A549 (cell line): ENCODE data around the gene DIP2C. TPM values are rescaled to one million over a fixed set of nuclear protein-coding genes. Genes with fewer than 3 reads are reported as not detected.
A peak's percentile ranks its signal among the peaks of the same experiment; 100 is the strongest.
"Not testable (repeated sequence)": the region's sequence is repeated elsewhere in the genome, so short reads cannot be mapped to it uniquely, and the experiment has no call there.

Source experiments
- ATAC-seq, 2 experiments: fragments of 200-7000 bp in 1 of 2; fragments of >200 bp in 1 of 2; cut with Nextera tagmentation in 1 of 2; cut with Tn5 transposase in 1 of 2; 3 replicates each; pipeline versions ENCODE4 v1.8.0 to v1.9.1; 2018 to 2020; ENCODE audit warnings: mild to moderate bottlenecking in 1 of 2, moderate library complexity in 1 of 2
- CTCF ChIA-PET: fragments of 300-600 bp; sonication (Branson Sonifier 250); formaldehyde crosslinking; extraction: SDS; loops from one replicate; lab custom pipeline; 2021; ENCODE audit warnings: antibody characterized with exemption, inconsistent platforms; lab: Yijun Ruan, JAX
- POLR2A ChIA-PET: fragments of 350-600 bp; formaldehyde crosslinking; extraction: SDS; loops from one replicate; lab custom pipeline; 2021; ENCODE audit warnings: antibody characterized with exemption, inconsistent platforms; lab: Yijun Ruan, JAX
- DNase-seq, 2 experiments: peaks; one replicate each; pipeline versions ENCODE4 v3.0.0 to v3.0.0-alpha.2; 2011 to 2016; ENCODE audit warnings: low read depth in 1 of 2, low spot score in 1 of 2
- FAIRE-seq: peaks from 2 replicates; lab custom pipeline; 2011; peaks lifted over from hg19 to GRCh38; lab: Jason Lieb, UNC
- H3K27ac ChIP-seq, 2 experiments: fragments of >200 bp; sonication (Bioruptor Twin); formaldehyde crosslinking; 3 replicates each; pipeline ENCODE4 v1.5.1; 2016 to 2017
- H3K4me1 ChIP-seq: fragments of >200 bp; sonication (Bioruptor Twin); formaldehyde crosslinking; 3 replicates; pipeline ENCODE4 v1.6.1; 2016
- H3K4me2 ChIP-seq: fragments of >200 bp; sonication (Bioruptor Twin); formaldehyde crosslinking; 3 replicates; pipeline ENCODE4 v1.6.1; 2016
- H3K4me3 ChIP-seq: fragments of >200 bp; sonication (Bioruptor Twin); formaldehyde crosslinking; 3 replicates; pipeline ENCODE4 v1.5.1; 2016
- H3K9me3 ChIP-seq: fragments of >200 bp; sonication (Bioruptor Twin); formaldehyde crosslinking; 3 replicates; pipeline ENCODE4 v1.6.1; 2016
- BCL3 ChIP-seq: fragments of >200 bp; sonication (Bioruptor Twin); formaldehyde crosslinking; IDR thresholded peaks from 3 replicates; pipeline ENCODE4 v1.6.1; 2016
- CBX8 ChIP-seq: fragments of 200-600 bp; sonication (generic); IDR thresholded peaks from 2 replicates; pipeline ENCODE4 v1.6.1; 2016
- CHD4 ChIP-seq: fragments of 200-600 bp; sonication (generic); IDR thresholded peaks from 2 replicates; pipeline ENCODE4 v1.6.1; 2016; ENCODE audit warnings: antibody characterized with exemption, mild to moderate bottlenecking, borderline replicate concordance
- CTCF ChIP-seq: fragments of >200 bp; sonication (Bioruptor Twin); formaldehyde crosslinking; IDR thresholded peaks from 3 replicates; pipeline ENCODE4 v1.5.1; 2016
- EHF ChIP-seq: fragments of 250-450 bp; sonication (Bioruptor Pico); IDR thresholded peaks from 2 replicates; pipeline ENCODE4 v1.5.0; 2020; ENCODE audit warnings: mild to moderate bottlenecking
- EHMT2 ChIP-seq: fragments of 200-600 bp; sonication (generic); IDR thresholded peaks from 2 replicates; pipeline ENCODE4 v1.6.1; 2016; ENCODE audit warnings: antibody characterized with exemption, low read depth, mild to moderate bottlenecking, moderate library complexity
- EP300 ChIP-seq, 2 experiments: fragments of >200 bp; sonication (Bioruptor Twin); formaldehyde crosslinking; IDR thresholded peaks; 2 replicates in 1 of 2; 3 replicates in 1 of 2; pipeline ENCODE4 v1.6.1; 2016 to 2017
- ESRRA ChIP-seq: fragments of 150-350 bp; IDR thresholded peaks from 2 replicates; pipeline ENCODE4 v1.6.1; 2014; ENCODE audit warnings: mild to moderate bottlenecking, low read length, borderline replicate concordance
- FOSB ChIP-seq: fragments of 250-450 bp; sonication (Bioruptor Pico); IDR thresholded peaks from 2 replicates; pipeline ENCODE4 v1.5.0; 2020; ENCODE audit warnings: mild to moderate bottlenecking, moderate library complexity
- HOXA7 ChIP-seq: fragments of 250-450 bp; sonication (Bioruptor Pico); IDR thresholded peaks from 2 replicates; pipeline ENCODE4 v1.5.0; 2020; ENCODE audit warnings: mild to moderate bottlenecking, moderate library complexity
- JUN ChIP-seq, 2 experiments: fragments of >200 bp; sonication (Bioruptor Twin); formaldehyde crosslinking; IDR thresholded peaks; 2 replicates in 1 of 2; 3 replicates in 1 of 2; pipeline ENCODE4 v1.6.1; 2016 to 2017
- MAFK ChIP-seq: fragments of 450-650 bp; IDR thresholded peaks from 2 replicates; pipeline ENCODE4 v1.6.1; 2014; ENCODE audit not compliant: partially characterized antibody
- MAZ ChIP-seq: fragments of 150-350 bp; IDR thresholded peaks from 2 replicates; pipeline ENCODE4 v1.6.1; 2014; ENCODE audit warnings: antibody characterized with exemption, low read depth, low read length, borderline replicate concordance
- MYC ChIP-seq: IDR thresholded peaks from 2 replicates; pipeline ENCODE4 v1.6.1; 2012; ENCODE audit warnings: mild to moderate bottlenecking, inconsistent platforms, low read length, improper control_type of control experiment, borderline replicate concordance
- PHF8 ChIP-seq: fragments of 200-600 bp; sonication (generic); IDR thresholded peaks from 2 replicates; pipeline ENCODE4 v1.6.1; 2016; ENCODE audit warnings: low read depth, mild to moderate bottlenecking, antibody characterized with exemption, moderate library complexity, borderline replicate concordance
- RAD21 ChIP-seq, 2 experiments: fragments of >200 bp in 1 of 2; sonication (Bioruptor Twin) in 1 of 2; formaldehyde crosslinking in 1 of 2; IDR thresholded peaks in 1 of 2; conservative IDR thresholded peaks in 1 of 2; 2 replicates in 1 of 2; 3 replicates in 1 of 2; pipeline ENCODE4 v1.6.1; 2012 to 2018; ENCODE audit warnings: inconsistent platforms in 1 of 2
- RFX5 ChIP-seq: fragments of 450-650 bp; IDR thresholded peaks from 2 replicates; pipeline ENCODE4 v1.7.1; 2014; ENCODE audit warnings: antibody characterized with exemption, mild to moderate bottlenecking, moderate library complexity
- SREBF2 ChIP-seq: fragments of 450-650 bp; IDR thresholded peaks from 2 replicates; pipeline ENCODE4 v1.6.1; 2014; ENCODE audit warnings: mild to moderate bottlenecking, moderate library complexity
- TFCP2L1 ChIP-seq: fragments of 250-450 bp; sonication (Bioruptor Pico); IDR thresholded peaks from 2 replicates; pipeline ENCODE4 v1.5.0; 2021; ENCODE audit warnings: mild to moderate bottlenecking
- ZC3H11A ChIP-seq: fragments of 450-650 bp; IDR thresholded peaks from 2 replicates; pipeline ENCODE4 v1.6.1; 2014; ENCODE audit warnings: antibody characterized with exemption, mild to moderate bottlenecking
- ZNF302 ChIP-seq: fragments of 250-450 bp; sonication (Bioruptor Pico); IDR thresholded peaks from 2 replicates; pipeline ENCODE4 v1.9.0; 2021; ENCODE audit warnings: inconsistent platforms, mild to moderate bottlenecking, moderate library complexity
- ZSCAN20 ChIP-seq: fragments of 250-450 bp; sonication (Bioruptor Pico); IDR thresholded peaks from 2 replicates; pipeline ENCODE4 v1.8.0; 2022; ENCODE audit warnings: mild to moderate bottlenecking, moderate library complexity
- WGBS: methylation state at CpG from one replicate; pipeline ENCODE4 v1.1.6; 2017; ENCODE audit errors: missing lambda C conversion rate; 5-methylcytosine and 5-hydroxymethylcytosine counted together
- polyA plus RNA-seq, 4 experiments: library from polyadenylated mRNA; depleted of rRNA in 3 of 4; stranded (reverse); fragments of >200 nt; fragmentation: RNase III in 1 of 4; extraction: RNeasy Plus Mini Kit Qiagen cat#74134 plus additional on column Dnase treatment in 1 of 4; gene quantifications; 2 replicates in 3 of 4; 3 replicates in 1 of 4; pipeline ENCODE4 v1.2.3, GENCODE V29; 2011 to 2017
- TF ChIP-seq, protein P1 (sequence below): IDR thresholded peaks from 2 replicates; pipeline ENCODE4 v1.6.1; 2012

DIP2C gene
- polyA plus RNA-seq, 2 of the 4 experiments (the other 2 are of a cell fraction), result 3.7 to 5.0 TPM

- CTCF ChIA-PET, result no interaction called here
- H3K4me2 ChIP-seq, result no peak overlapping the region
- 94% methylated on average over 15 of the region's 17 CpGs for WGBS
- POLR2A ChIA-PET, result no interaction called here
- ATAC-seq, result no peak
- H3K9me3 ChIP-seq, result no peaks in the 10 kb centered on the region
- H3K4me1 ChIP-seq, result peaks cover 42% of the 10 kb centered on the region
- no peak overlapping the region for H3K4me3 ChIP-seq
- TF ChIP-seq BCL3 (no peak), ZC3H11A (no peak), EHMT2 (no peak), ZSCAN20 (CRISPR knock-in tag) (no peak), MAFK (no peak), SREBF2 (no peak), JUN (IDR thresholded peaks at IDR 0.05) (no peak), CBX8 (no peak), EP300 (IDR thresholded peaks at IDR 0.05) (no peak), MAZ (no peak), EHF (no peak), RFX5 (no peak), HOXA7 (CRISPR knock-in tag) (no peak), CTCF (no peak), MYC (no peak), ESRRA (no peak)
- TF ChIP-seq, protein P1, sequence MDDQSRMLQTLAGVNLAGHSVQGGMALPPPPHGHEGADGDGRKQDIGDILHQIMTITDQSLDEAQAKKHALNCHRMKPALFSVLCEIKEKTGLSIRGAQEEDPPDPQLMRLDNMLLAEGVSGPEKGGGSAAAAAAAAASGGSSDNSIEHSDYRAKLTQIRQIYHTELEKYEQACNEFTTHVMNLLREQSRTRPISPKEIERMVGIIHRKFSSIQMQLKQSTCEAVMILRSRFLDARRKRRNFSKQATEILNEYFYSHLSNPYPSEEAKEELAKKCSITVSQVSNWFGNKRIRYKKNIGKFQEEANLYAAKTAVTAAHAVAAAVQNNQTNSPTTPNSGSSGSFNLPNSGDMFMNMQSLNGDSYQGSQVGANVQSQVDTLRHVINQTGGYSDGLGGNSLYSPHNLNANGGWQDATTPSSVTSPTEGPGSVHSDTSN, result no peak
- TF ChIP-seq, all 56 proteins: peak for 0
- FAIRE-seq, result no peak
- no peak for DNase-seq
- peak overlapping the region in 1 of 2 experiments; percentile 76; a peak in 2 of 6 replicates for H3K27ac ChIP-seq
Observed at GRCh38 chr10:368579-369220, 320.8 kb downstream of the DIP2C start.

DNA sequence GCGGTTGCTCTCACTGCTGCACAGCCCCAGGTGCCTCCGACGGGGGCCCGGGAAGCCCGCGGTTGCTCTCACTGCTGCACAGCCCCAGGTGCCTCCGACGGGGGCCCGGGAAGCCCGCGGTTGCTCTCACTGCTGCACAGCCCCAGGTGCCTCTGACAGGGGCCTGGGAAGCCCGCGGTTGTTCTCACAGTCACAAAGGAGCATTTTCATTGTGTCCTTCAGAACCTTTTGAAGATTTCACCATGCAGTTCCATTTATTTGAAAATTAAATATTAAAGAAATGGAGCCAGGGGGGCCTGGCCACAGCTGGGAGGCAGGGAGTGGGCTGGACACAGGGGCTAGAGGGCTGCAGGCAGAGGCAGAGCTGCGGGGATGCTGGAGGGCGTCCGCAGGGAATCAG, 321.4 kb downstream of the DIP2C start:
- FAIRE-seq, H3K27ac ChIP-seq, H3K9me3 ChIP-seq, H3K4me3 ChIP-seq, DNase-seq, ATAC-seq, POLR2A ChIA-PET, H3K4me2 ChIP-seq, CTCF ChIA-PET: not testable (repeated sequence)
- H3K4me1 ChIP-seq, result peaks cover 36% of the 10 kb centered on the region
- WGBS, result 97% methylated on average over 5 of the region's 16 CpGs

GRCh38 chr10:367636-368035, 321.8 kb downstream of the DIP2C start:
- no peaks in the 10 kb centered on the region for H3K9me3 ChIP-seq
- no peak for ATAC-seq
- H3K4me1 ChIP-seq, result peaks cover 32% of the 10 kb centered on the region
- no peak overlapping the region for H3K4me3 ChIP-seq
- no peak for DNase-seq
- POLR2A ChIA-PET, result no interaction called here
- 91% methylated on average over 17 of the region's 25 CpGs for WGBS
- no peak overlapping the region for H3K27ac ChIP-seq
- H3K4me2 ChIP-seq, result no peak overlapping the region
- CTCF ChIA-PET, result no interaction called here
- FAIRE-seq, result no peak
- TF ChIP-seq BCL3 (no peak), MAFK (no peak), HOXA7 (CRISPR knock-in tag) (no peak), ZNF302 (CRISPR knock-in tag) (no peak), FOSB (CRISPR knock-in tag) (no peak), CBX8 (no peak), ESRRA (no peak), TFCP2L1 (CRISPR knock-in tag) (no peak), RAD21 (conservative IDR thresholded peaks at IDR 0.05 in 1 of 2, IDR thresholded peaks at IDR 0.05 in 1 of 2) (no peak), CHD4 (no peak), PHF8 (no peak)
- TF ChIP-seq, protein P1, result no peak
